Hematopoietic multipotent progenitor cell (in vitro differentiated cells): Measurements from ENCODE around the gene ANXA1. TPM values are rescaled to one million over a fixed set of nuclear protein-coding genes. Genes with fewer than 3 reads are reported as not detected.

Source experiments
- DNase-seq, 3 donors: peaks; one replicate each; pipeline ENCODE4 v3.0.0-alpha.2; 2011 to 2015; ENCODE audit warnings: low read depth in 2 of 3, low spot score in 2 of 3
- total RNA-seq: library from RNA; depleted of rRNA; stranded (reverse); fragments of >200 nt; gene quantifications from one replicate; pipeline ENCODE4 v1.2.3, GENCODE V29; 2012

The ANXA1 gene
- total RNA-seq, 1 donor = 534 TPM

GRCh38 chr9:73137914-73138313 is 13.8 kb upstream of the ANXA1 start:
- DNase-seq = no peak

- no peak for DNase-seq
Observed at GRCh38 chr9:73138516-73138915, 13.1 kb upstream of the ANXA1 start.

DNA sequence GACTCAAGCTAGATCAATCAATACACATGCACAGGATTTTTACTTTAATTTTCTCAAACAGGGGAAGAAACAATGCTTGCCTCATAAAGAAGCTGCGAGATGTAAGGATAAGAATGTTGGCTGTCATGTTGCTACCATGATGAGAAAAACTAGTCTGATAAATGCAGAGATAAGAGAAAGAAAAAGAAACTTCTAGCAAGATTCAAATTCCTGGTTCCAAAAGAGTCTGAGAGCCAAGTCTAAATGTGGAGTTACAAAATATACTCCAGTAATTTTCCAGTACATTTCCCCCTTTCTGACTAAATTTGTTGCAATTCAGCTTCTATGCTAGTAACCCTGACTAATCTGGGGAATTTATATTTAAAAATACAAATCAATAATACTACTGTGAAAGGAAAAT is 10.4 kb upstream of the ANXA1 start:
- no peak for DNase-seq

GRCh38 chr9:73143711-73144328 is 7.8 kb upstream of the ANXA1 start:
- peak in 1 of 3 donors; percentile 47 for DNase-seq

DNA sequence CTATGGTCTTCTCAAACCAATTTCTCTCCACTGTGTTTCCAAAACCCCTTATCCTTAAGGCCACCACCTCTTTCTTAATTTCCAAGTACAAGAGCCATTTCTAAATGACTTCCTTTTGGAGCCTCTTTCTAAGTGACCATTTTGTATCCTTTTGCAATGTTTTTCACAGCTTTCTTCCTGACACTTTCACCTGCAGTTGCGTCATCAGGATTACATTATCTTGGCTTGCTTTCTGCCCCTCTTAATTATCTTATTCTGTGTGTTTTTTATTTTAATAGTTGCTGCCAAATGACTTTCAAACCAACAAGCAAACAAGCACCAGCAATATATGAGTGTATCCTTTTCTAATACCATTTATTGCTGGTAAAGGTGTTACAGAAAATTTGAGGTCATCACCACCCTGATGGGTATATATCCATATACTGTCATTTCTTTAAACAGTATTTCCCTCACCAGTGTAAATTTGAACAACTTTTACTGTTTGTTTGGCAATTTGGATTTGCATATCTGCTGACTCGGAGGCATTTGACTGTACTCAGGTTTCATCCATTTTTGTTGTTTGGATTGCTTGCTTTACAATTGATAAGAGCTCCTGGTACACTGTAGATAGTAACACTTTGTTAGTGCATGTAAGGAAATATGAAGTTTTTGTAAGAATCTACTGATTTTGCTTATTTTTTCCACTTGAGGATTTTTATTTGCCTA is 5.4 kb upstream of the ANXA1 start:
- DNase-seq = no peak

DNA sequence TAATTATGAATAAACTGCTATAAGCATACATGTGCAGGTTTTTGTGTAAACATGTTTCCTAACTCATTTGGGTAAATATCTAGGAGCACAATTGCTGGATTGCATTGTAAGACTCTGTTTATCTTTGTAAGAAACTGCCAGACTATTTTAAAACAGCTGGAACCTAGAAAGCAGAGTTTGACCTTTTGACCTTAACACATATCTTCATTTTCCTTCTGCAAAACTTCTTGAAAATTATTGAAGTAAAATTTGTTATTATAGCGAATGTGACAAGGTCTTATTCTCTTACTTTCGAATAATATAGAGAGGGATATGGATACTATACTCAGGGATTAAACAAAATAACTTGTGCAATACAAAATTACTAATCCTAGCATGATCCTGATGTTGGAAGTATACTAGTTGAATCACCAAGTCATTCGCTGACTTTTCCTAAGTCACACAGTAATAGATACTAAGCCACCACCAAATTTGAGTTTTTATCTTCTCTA is 3.2 kb upstream of the ANXA1 start:
- DNase-seq = no peak

DNA sequence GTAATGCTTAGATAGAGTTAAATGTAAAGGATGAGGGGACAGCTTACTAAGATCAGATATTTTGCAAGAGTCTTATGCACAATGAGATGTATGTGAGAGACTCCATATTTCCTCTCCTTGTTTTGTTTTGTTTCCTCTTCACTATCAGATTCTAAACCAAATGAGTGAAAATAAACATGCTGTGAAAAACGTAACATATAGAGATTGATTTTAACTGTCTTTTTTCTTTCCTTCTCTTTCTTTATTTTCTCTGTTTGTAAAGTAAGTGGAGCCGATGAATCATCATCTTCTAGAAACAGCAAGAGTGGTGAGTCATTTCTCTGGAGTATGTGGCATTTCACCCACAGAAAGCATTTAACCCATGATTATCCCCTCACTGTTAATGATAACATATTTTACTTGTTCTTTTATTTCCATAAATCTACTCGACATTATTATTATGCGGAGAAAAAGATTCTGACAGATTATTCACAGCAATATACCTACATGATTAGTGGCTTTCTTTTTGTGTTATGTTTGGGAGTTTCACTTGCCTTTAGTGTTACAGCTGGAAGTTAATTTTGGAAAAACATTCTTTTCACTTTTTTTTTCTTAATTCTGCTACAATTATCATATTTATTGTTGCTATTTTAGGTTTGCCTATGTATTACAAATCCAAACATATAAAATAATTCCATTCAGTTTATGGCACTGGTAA is 2.1 kb upstream of the ANXA1 start:
- DNase-seq = peak in 2 of 3 donors; percentile 78 to 79

DNA sequence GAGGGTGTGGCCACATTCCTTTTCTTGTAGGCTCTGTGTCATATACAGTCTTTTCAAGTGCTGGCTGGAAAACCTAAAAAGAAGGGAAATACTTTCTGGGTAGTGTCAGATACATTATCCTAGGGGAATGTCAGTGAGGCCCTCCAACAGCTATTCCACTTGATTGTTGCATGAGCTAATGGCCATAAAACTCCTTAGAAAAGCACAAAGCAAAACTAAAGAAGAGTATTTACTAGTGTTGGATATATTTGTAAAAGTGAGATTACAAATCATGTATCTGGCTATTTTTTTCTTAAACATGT is 829 bp downstream of the ANXA1 start:
- DNase-seq = no peak

DNA sequence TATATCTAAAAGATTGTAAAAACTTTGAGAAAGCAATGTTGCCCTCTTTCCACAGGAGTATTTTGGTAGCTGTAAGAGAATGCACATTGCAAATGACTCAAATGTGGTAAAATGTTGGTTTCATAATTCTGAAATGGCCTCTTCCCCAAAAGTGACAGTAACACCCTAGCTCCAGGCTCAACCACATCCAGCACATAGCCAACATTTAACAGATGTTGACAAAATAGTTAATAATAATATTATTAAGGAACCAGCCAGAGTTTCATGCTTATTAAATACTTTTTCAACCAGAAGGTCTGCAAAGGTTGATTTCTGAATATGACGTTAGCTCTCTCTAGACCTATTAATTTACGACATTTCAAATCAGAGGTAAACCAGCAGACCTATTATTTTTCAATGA is 1.3 kb downstream of the ANXA1 start:
- DNase-seq = peak in 1 of 3 donors; percentile 53

DNA sequence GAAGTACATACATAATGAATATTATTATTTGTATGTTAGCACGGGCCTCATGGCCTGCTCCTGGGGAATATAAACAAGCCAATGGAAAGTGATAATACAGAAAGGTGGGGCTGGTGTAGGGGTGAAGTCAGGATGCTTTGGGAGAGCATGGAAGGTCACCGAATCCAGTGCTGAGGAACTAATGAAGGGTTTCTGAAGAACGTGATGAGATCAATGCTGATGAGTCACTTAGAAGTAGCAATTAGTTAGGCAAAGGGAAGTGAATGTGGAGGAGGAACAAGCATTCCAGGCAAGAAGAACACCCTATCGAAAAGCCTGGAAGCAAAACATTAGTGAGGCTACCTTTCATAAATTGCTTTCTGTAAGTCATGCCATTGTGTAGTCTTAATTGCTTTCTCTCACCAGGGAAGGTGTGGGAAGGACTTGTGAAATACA is 2.1 kb downstream of the ANXA1 start:
- no peak for DNase-seq

DNA sequence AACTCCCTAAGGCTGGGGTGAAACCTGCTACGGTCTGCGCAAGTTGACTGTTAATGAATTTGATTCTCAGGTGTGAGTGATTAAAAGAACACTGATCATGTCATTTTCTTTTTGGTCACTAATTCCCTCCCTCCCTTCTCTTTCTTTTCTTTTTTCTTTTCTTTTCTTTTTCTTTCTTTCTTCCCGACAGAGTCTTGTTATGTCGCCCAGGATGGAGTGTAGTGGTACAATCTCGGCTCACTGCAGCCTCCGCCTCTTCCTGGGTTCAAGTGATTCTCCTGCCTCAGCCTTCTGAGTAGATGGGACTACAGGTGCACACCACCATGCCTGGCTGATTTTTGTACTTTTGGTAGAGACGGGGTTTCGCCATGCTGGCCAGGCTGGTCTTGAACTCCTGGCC is 2.6 kb downstream of the ANXA1 start:
- no peak for DNase-seq

DNA sequence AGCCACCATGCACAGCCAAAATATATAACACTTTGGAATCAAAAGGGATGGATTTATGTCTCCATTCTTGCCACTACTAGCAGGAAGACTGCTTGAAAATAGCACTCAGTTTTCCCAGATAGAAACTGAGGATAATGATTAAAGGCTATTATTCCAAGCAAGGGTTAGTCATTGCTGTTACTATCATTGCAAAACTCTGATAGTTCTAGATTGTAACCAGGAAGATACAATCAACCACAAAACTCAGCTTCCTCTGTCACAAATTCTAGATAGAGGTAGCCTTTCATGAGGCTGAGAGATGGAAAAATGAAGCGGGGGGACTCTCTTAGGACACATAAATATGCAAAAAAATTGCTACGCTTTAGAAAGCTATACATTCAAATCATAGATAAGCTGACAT is 3.1 kb downstream of the ANXA1 start:
- DNase-seq = no peak

DNA sequence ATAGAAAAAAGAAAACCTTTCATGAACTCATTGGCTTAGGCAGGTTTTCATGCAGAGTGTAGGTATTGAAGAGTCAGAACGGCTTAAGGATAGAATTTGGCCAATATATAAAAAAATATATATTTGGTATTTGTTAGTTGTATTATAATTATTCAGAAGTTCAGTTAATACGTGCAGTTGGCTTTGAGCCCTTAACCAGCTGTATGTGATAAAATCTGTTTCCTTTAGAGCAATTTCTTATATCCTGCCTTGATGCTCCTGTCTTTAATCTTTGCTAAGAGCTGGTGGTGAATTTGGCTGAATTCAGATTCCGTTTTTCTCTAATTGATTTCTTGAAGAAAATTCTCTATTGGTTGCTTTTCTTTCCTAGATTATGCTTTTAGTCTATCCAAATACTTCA is 3.7 kb downstream of the ANXA1 start:
- peak in 1 of 3 donors; percentile 42 for DNase-seq

DNA sequence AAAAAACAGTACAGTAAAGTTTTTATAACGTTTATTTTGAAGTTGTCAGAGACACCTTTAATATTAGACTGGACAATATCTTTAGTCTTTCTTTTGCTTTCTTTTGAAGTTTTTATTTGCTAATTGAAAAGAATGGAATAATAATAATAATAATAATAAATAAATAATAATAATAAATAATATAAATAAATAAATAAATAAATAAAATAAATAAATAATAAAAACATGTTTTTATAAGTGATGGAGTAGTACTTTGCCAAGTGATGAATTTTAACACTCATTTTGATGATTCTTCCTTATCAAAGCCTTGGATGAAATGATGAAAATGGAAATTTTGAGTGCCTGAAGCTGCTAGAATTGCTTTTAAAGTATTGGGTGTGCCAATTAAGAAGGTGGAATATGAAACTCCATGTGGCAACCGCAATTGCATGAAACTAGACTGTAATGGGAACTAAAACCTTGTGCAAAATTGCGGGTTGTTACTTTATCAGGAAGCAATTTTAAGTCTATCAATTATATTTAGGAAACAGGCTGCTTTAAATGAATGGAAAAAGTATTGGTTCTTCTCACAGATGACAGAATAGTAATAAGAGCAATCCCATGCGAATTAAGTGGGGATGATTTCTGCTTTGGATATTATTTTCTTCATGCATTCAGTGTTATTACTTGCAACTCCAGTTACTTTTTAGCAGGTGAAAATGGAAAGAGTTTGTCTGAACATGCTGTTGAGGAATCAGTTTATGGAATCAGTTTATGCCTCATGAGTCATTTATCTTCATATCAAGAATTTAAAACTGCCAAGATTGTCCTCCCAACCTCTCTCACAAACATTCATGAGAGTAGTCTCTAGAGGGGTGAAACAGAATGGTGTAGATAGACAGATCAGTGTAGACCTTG is 4.6 kb downstream of the ANXA1 start:
- no peak for DNase-seq

DNA sequence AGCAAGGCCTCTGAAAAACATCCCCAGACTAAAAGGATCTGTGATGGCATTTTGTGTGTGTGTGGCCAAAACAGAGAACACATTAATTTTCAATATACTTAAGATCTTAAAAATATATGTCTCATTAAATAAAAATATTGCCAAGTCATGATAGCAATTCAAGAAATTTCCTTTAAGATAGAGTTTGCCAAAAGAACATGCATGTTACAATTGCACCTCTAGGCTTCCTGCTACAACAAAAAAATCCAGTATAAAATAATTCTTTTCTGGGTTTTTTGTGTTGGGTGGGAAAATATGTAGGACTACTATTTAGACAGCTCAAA is 5.2 kb downstream of the ANXA1 start:
- no peak for DNase-seq

GRCh38 chr9:73157811-73158210 is 6.1 kb downstream of the ANXA1 start:
- DNase-seq = no peak

GRCh38 chr9:73158723-73159122 is 7.1 kb downstream of the ANXA1 start:
- DNase-seq = no peak

- no peak for DNase-seq
Observed at GRCh38 chr9:73160868-73161267, 9.2 kb downstream of the ANXA1 start.

DNA sequence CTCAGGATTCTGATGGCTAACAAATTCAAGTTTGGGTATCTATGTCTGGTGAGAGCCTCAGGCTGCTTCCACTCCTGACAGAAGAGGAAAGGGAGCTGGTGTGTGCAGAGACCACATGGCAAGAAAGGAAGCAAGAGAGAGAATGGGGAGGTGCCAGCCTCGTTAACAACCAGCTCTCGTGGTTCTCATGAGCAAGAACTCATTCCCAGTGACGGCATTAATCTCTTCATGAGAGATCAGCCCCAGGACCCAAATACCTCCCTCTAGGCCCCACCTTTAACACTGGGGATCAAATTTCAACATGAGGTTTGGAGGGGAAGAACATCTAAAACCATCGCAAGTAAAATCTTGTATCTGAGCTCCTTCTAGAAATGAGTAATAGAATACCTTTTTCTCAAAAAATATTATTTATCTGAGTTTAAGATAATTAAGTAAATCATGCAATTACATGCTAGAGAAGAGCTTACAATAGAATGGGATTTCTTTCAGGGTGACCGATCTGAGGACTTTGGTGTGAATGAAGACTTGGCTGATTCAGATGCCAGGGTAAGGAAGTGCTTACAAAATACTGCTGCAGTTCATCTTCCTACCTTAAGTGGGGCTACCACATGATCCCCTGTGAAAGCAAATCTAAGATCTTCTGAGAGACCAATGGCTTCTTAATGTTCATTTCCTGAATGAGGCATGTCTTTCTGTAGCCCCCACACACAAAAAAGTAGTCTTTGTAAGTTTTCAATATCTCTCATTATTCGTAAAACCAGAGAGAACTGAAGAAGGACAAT is 11.5 kb downstream of the ANXA1 start:
- DNase-seq = no peak

GRCh38 chr9:73165911-73166310 is 14.2 kb downstream of the ANXA1 start:
- DNase-seq = no peak
